Measurements from ENCODE around the gene ARHGAP26.

The ARHGAP26 gene

GRCh38 chr5:142969186-142969585 lies 199.0 kb downstream of the ARHGAP26 start:
- TF ChIP-seq YY1 (IDR thresholded peaks at IDR 0.05; ENCODE audit: insufficient read depth, insufficient read length) (no peak), ZNF274 (IDR thresholded peaks at IDR 0.05; ENCODE audit: low read depth, low read length) (no peak), SUZ12 (IDR thresholded peaks at IDR 0.05; ENCODE audit: extremely low read depth, insufficient read depth, insufficient read length) (no peak)
- Histone ChIP-seq H3K36me3 (ENCODE audit: insufficient read depth, insufficient read length, low read length) (no peaks in the 10 kb centered on the region), H3K27me3 (ENCODE audit: insufficient read depth, insufficient read length) (no peaks in the 10 kb centered on the region), H3K4me1 (ENCODE audit: insufficient read depth, insufficient read length) (no peaks in the 10 kb centered on the region), H3K9ac (ENCODE audit: insufficient read length, low read depth) (no peak overlapping the region), H3K4me3 (ENCODE audit: insufficient read length, low read depth) (no peak overlapping the region), H3K9me3 (ENCODE audit: insufficient read depth, low read length) (no peaks in the 10 kb centered on the region)
- DNase-seq (ENCODE audit: low read depth, low spot score) = no peak

GRCh38 chr5:142969624-142970439 lies 199.7 kb downstream of the ARHGAP26 start:
- H3K27me3 ChIP-seq (ENCODE audit: insufficient read depth, insufficient read length) = no peaks in the 10 kb centered on the region
- H3K4me3 ChIP-seq (ENCODE audit: insufficient read length, low read depth) = no peak overlapping the region
- H3K4me1 ChIP-seq (ENCODE audit: insufficient read depth, insufficient read length) = no peaks in the 10 kb centered on the region
- H3K9ac ChIP-seq (ENCODE audit: insufficient read length, low read depth) = no peak overlapping the region
- H3K9me3 ChIP-seq (ENCODE audit: insufficient read depth, low read length) = no peaks in the 10 kb centered on the region
- no peaks in the 10 kb centered on the region for H3K36me3 ChIP-seq (ENCODE audit: insufficient read depth, insufficient read length, low read length)
- TF ChIP-seq SUZ12 (IDR thresholded peaks at IDR 0.05; ENCODE audit: extremely low read depth, insufficient read depth, insufficient read length) (no peak), ZNF274 (IDR thresholded peaks at IDR 0.05; ENCODE audit: low read depth, low read length) (no peak), YY1 (IDR thresholded peaks at IDR 0.05; ENCODE audit: insufficient read depth, insufficient read length) (no peak)
- DNase-seq (ENCODE audit: low read depth, low spot score) = no peak

GRCh38 chr5:142970440-142971030 lies 200.4 kb downstream of the ARHGAP26 start:
- DNase-seq (ENCODE audit: low read depth, low spot score) = no peak
- Histone ChIP-seq H3K9ac (ENCODE audit: insufficient read length, low read depth) (no peak overlapping the region), H3K9me3 (ENCODE audit: insufficient read depth, low read length) (no peaks in the 10 kb centered on the region), H3K4me3 (ENCODE audit: insufficient read length, low read depth) (no peak overlapping the region), H3K36me3 (ENCODE audit: insufficient read depth, insufficient read length, low read length) (no peaks in the 10 kb centered on the region), H3K4me1 (ENCODE audit: insufficient read depth, insufficient read length) (no peaks in the 10 kb centered on the region), H3K27me3 (ENCODE audit: insufficient read depth, insufficient read length) (no peaks in the 10 kb centered on the region)
- TF ChIP-seq YY1 (IDR thresholded peaks at IDR 0.05; ENCODE audit: insufficient read depth, insufficient read length) = no peak
- no peak for TF ChIP-seq ZNF274 (IDR thresholded peaks at IDR 0.05; ENCODE audit: low read depth, low read length)
- no peak for TF ChIP-seq SUZ12 (IDR thresholded peaks at IDR 0.05; ENCODE audit: extremely low read depth, insufficient read depth, insufficient read length)

GRCh38 chr5:142971303-142972013 lies 201.3 kb downstream of the ARHGAP26 start:
- H3K9ac ChIP-seq (ENCODE audit: insufficient read length, low read depth) = no peak overlapping the region
- no peaks in the 10 kb centered on the region for H3K27me3 ChIP-seq (ENCODE audit: insufficient read depth, insufficient read length)
- no peaks in the 10 kb centered on the region for H3K4me1 ChIP-seq (ENCODE audit: insufficient read depth, insufficient read length)
- H3K4me3 ChIP-seq (ENCODE audit: insufficient read length, low read depth) = no peak overlapping the region
- no peaks in the 10 kb centered on the region for H3K36me3 ChIP-seq (ENCODE audit: insufficient read depth, insufficient read length, low read length)
- no peaks in the 10 kb centered on the region for H3K9me3 ChIP-seq (ENCODE audit: insufficient read depth, low read length)
- DNase-seq (ENCODE audit: low read depth, low spot score) = no peak
- TF ChIP-seq SUZ12 (IDR thresholded peaks at IDR 0.05; ENCODE audit: extremely low read depth, insufficient read depth, insufficient read length) (no peak), ZNF274 (IDR thresholded peaks at IDR 0.05; ENCODE audit: low read depth, low read length) (no peak), YY1 (IDR thresholded peaks at IDR 0.05; ENCODE audit: insufficient read depth, insufficient read length) (no peak)

GRCh38 chr5:142972064-142972570 lies 201.9 kb downstream of the ARHGAP26 start:
- no peaks in the 10 kb centered on the region for H3K27me3 ChIP-seq (ENCODE audit: insufficient read depth, insufficient read length)
- no peaks in the 10 kb centered on the region for H3K4me1 ChIP-seq (ENCODE audit: insufficient read depth, insufficient read length)
- no peak for DNase-seq (ENCODE audit: low read depth, low spot score)
- H3K4me3 ChIP-seq (ENCODE audit: insufficient read length, low read depth) = no peak overlapping the region
- TF ChIP-seq SUZ12 (IDR thresholded peaks at IDR 0.05; ENCODE audit: extremely low read depth, insufficient read depth, insufficient read length) (no peak), ZNF274 (IDR thresholded peaks at IDR 0.05; ENCODE audit: low read depth, low read length) (no peak), YY1 (IDR thresholded peaks at IDR 0.05; ENCODE audit: insufficient read depth, insufficient read length) (no peak)
- no peaks in the 10 kb centered on the region for H3K9me3 ChIP-seq (ENCODE audit: insufficient read depth, low read length)
- H3K36me3 ChIP-seq (ENCODE audit: insufficient read depth, insufficient read length, low read length) = no peaks in the 10 kb centered on the region
- H3K9ac ChIP-seq (ENCODE audit: insufficient read length, low read depth) = no peak overlapping the region

GRCh38 chr5:142973932-142974331 lies 203.8 kb downstream of the ARHGAP26 start:
- Histone ChIP-seq H3K4me1 (ENCODE audit: insufficient read depth, insufficient read length) (no peaks in the 10 kb centered on the region), H3K4me3 (ENCODE audit: insufficient read length, low read depth) (no peak overlapping the region), H3K9me3 (ENCODE audit: insufficient read depth, low read length) (no peaks in the 10 kb centered on the region), H3K9ac (ENCODE audit: insufficient read length, low read depth) (no peak overlapping the region), H3K27me3 (ENCODE audit: insufficient read depth, insufficient read length) (no peaks in the 10 kb centered on the region), H3K36me3 (ENCODE audit: insufficient read depth, insufficient read length, low read length) (no peaks in the 10 kb centered on the region)
- DNase-seq (ENCODE audit: low read depth, low spot score) = no peak
- no peak for TF ChIP-seq YY1 (IDR thresholded peaks at IDR 0.05; ENCODE audit: insufficient read depth, insufficient read length)
- no peak for TF ChIP-seq SUZ12 (IDR thresholded peaks at IDR 0.05; ENCODE audit: extremely low read depth, insufficient read depth, insufficient read length)
- no peak for TF ChIP-seq ZNF274 (IDR thresholded peaks at IDR 0.05; ENCODE audit: low read depth, low read length)

- no peak overlapping the region for H3K9ac ChIP-seq (ENCODE audit: insufficient read length, low read depth)
- TF ChIP-seq YY1 (IDR thresholded peaks at IDR 0.05; ENCODE audit: insufficient read depth, insufficient read length) (no peak), ZNF274 (IDR thresholded peaks at IDR 0.05; ENCODE audit: low read depth, low read length) (no peak), SUZ12 (IDR thresholded peaks at IDR 0.05; ENCODE audit: extremely low read depth, insufficient read depth, insufficient read length) (no peak)
- no peak overlapping the region for H3K4me3 ChIP-seq (ENCODE audit: insufficient read length, low read depth)
- H3K36me3 ChIP-seq (ENCODE audit: insufficient read depth, insufficient read length, low read length) = no peaks in the 10 kb centered on the region
- no peak for DNase-seq (ENCODE audit: low read depth, low spot score)
- H3K27me3 ChIP-seq (ENCODE audit: insufficient read depth, insufficient read length) = no peaks in the 10 kb centered on the region
- no peaks in the 10 kb centered on the region for H3K9me3 ChIP-seq (ENCODE audit: insufficient read depth, low read length)
- no peaks in the 10 kb centered on the region for H3K4me1 ChIP-seq (ENCODE audit: insufficient read depth, insufficient read length)
Observed at GRCh38 chr5:142974409-142974808, 204.2 kb downstream of the ARHGAP26 start.

Data from NT2/D1 (cell line).